ENCODE measurements around the gene ARHGAP32.
A peak's percentile ranks its signal among the peaks of the same experiment; 100 is the strongest.

Gene ARHGAP32

DNA sequence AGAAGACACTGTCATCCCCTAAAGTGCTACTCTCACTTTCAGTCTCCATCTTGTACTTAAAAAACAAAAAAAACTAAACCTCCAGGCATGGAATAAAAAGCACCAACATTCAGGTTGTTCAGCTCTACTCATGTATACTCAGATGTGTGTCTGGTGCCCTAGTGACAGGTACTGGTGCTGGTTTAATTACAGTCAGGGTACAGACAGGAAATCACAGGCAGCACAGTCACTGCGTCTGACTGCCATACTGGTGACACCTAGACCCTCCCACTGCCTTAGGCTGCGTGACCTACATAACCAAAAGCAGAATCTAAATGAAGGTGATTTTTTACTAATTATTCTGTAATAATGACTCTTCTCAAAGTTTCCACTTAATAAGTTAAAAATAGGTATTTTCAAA lies at the start of gene ARHGAP32:
ARHGAP32 (minus strand) TSS at position 176 of the 400 bp plus-strand sequence; CDS start at position 49, 127 bp downstream.
- DNase-seq = no peak

DNA sequence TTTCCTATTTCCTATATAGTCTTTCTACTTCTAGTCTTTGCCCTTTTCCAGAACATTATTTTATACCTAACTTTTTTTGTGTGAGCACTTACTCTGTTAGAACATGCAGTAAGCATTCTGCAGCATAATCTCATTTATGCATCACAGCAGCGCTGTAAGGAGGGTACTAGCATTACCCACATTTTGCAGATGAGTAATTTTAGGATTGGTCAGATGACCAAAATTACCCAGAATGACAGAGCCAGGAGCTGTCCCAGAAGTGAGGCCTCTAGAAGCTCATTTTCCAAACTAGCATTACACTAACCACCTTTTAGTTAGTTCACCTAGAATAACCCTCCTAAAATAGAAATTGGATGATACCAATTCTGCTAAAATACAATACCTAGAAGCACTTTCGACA lies 47.1 kb upstream of the ARHGAP32 start:
- no peak for DNase-seq

DNA sequence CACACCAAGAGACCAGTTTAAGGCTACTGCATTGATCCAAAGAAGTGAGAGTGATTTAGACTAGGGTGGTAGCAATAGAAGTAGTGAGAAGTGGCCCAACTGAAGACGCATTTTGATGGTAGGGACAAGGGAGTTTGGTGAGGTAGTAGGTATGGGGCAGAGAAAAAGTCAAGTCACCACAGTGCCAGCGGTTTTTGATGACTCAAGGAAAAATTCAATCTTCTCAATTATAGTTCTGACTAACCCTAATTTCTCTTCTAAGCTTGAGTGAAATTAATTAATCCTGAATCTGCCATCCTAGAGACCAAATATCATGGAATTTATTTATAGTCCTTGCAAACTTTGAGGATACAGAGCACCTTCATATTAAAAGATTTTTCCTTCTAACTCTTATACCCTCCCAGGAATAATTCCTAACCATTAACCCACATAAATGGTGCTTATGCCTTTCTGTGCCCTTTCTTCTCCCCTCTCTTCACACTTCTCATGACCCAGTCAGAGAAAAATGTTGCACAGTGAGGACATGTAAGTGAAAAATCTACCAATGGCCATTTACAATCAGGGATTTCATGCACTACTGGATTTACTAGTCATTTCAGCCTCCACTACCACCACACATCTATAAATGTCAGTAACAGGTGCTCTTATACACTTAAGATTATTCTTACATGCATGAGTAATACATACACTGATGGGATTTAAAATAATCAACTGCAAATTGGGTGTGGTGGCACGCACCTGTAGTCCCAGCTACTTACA lies 45.9 kb upstream of the ARHGAP32 start:
- no peak for DNase-seq

DNA sequence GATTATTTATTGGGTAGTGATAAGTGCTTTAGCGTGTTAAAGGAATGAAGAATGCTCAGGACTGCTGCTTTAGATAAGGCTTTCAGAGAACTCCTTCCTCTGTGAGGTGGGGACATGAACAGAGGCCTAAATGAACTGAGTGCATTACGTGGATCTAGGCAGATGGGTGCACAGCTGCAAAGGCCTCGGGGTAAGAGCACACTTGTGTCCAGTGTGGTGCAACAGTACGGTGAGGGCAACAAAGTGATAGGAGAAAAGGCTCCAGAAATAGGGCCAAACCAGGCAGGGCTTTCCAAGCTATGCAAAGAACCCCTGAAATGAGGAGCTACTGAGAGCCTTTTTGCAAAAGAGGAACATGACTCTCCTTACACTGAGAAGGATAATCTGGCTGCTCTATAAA lies 45.3 kb upstream of the ARHGAP32 start:
- no peak for DNase-seq

DNA sequence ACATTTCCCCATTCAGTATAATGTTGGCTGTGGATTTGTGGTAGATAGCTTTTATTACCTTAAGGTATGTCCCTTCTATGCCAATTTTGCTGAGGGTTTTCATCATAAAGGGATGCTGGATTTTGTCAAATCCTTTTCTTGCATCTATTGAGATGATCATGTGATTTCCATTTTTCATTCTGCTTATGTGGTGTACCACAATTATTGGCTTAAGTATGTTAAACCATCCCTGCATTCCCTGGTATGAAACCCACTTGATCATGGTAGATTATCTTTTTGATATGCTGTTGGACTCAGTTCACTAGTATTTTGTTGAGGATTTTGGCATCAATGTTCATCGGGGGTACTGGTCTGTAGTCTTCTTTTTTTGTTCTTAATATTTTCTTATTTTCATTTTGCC lies 44.7 kb upstream of the ARHGAP32 start:
- DNase-seq = no peak

DNA sequence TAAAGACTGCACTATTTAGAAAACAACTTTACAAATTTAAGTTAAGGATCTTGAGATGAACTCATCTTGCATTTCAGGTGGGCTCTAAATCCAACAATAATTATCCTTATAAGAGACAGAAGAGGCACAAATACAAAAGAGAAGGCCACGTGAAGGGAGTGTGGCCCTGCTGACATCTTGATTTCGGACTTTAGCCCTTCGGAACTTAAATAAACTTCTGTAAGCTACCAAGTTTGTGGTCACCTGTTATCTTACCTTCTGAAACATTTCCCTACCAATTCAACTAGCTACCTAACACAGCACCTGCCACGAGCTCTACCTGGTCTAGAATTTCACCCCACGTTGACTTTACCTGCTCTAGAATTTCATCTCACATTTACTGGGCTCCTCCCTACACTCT lies 42.9 kb upstream of the ARHGAP32 start:
- DNase-seq = no peak

DNA sequence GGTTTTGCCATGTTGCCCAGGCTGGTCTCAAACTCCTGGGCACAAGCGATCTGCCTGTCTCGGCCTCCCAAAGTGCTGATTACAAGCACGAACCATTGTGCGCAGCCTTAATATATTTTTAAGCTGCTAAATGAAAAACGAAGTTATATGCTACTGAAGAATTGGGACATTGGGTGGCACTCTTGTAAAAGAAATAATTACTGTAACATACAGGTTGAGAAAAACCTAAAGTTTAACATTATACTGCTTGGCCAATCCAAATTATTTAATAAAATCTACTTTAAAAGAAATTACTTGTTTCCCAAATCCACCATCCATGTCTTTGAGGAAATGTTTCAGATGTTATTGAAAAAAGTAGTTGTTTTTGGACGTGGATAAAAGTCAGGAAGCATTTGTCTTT lies 37.9 kb upstream of the ARHGAP32 start:
- DNase-seq = peak; percentile 5

DNA sequence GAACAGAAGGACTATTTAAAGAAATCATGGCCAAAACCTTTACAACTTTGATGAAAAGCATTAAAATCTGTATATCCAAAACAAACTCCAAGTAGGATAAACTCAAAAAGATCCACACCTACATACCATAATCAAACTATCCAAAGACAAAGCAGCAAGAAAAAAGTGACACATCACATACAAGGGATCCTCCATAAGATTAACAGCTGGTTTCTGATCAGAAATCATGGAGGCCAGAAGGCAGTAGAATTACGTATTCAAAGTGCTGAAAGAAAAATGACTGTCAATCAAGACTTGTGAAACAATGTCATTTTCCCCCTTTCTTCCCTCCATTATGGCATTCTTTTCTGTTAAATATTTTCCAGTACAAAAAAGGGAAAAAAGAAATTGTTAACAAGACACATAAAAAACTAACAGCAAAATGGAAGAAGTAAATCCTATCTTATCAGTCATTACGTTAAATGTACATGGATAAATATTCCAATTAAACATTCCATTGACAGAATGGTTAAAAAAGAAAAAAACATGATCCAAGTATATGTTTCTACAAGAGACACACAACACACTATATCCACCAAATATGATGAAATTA lies 34.2 kb upstream of the ARHGAP32 start:
- no peak for DNase-seq

DNA sequence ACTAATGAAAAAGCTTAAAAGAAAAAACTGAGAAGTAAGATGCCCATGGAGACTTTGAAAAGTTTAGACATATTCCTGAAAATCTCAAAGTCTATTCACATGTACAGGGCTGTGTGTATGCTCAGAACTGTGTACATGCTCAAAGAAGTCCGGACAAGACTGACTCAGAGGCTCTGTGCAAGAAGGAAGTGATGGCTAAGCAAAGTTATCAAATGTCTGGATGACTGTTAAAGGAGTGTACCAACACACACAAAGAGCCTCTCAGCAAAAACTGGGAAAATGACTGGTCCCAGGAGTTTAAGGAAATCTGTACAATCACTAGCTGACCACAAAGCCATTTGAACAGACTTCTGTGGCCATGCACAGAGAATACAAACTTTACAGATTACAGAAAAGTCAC lies 33.1 kb upstream of the ARHGAP32 start:
- DNase-seq = no peak

DNA sequence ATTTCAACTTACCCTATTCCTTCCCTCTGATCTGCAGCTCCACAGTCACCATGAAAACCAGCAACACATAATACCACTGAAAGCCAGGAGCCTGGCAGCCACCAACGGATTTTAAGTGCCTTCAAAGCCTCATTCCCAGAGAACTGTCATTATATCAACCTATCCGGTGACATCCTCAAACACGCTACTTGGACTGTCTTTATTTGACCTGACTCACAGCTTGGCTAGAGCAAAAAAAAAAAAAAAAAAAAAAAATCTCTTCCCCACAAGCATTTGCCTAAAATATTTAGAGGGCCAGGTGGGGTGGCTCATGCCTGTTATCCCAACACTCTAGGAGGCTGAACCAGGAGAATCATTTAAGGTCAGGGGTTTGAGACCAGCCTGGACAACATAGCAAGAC lies 32.4 kb upstream of the ARHGAP32 start:
- no peak for DNase-seq

DNA sequence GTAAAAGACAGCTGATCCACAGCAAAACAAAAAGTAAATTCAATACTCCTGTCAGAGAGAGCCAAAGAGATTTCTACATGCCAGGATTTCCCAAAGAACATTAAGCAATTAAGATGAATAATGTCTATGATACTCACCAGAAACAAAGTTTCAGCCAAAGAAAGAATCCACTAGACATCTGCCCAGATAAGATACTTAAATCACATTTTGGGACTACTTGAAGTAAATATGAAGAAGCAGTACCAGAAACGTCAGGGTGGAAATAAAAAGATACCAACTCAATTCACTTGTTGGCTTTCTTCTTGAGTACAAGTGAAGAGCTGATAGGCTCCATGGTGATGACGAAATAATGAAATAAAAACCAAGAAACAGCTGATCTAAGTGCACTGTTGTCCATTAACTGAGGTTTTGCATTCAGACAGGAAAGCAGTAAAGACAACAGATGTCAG lies 31.6 kb upstream of the ARHGAP32 start:
- DNase-seq = no peak

DNA sequence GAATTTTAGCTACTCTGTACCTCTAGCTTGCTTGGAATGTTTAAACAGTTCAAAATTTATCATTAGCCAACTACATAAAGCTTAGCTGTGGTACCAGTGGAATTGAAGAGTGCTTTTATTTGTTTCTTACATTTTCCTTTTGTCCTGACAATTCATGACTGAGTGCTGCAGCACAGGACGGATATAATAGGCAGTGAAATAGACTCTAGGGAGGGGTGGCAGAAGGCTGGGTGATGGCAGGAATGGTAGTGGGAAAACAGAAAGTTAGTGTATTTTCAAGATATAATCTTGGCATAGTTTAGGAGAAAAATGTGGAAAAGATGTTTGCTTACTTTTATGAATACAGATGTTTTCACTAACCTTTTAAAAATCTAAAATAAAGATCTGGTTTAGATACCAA lies 31.1 kb upstream of the ARHGAP32 start:
- DNase-seq = no peak

DNA sequence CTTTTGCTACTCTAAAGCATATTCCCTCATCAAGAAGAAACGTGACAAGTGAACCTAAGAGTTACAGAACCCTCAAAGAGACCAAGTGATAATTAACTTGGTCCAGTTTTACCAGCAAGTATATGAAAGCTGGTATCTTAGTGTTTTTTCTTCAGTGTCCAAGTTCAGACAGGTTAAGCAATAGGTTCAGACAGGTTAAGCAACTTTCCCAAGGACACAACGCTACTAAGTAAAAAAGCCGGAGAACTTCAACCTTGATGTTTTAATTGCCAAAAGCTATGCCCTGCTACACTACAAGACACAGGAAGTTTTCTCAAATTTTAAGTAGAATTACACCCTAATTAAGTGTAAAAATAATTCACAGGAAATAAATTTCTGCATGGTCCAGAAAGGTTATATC lies 30.0 kb upstream of the ARHGAP32 start:
- DNase-seq = no peak

DNA sequence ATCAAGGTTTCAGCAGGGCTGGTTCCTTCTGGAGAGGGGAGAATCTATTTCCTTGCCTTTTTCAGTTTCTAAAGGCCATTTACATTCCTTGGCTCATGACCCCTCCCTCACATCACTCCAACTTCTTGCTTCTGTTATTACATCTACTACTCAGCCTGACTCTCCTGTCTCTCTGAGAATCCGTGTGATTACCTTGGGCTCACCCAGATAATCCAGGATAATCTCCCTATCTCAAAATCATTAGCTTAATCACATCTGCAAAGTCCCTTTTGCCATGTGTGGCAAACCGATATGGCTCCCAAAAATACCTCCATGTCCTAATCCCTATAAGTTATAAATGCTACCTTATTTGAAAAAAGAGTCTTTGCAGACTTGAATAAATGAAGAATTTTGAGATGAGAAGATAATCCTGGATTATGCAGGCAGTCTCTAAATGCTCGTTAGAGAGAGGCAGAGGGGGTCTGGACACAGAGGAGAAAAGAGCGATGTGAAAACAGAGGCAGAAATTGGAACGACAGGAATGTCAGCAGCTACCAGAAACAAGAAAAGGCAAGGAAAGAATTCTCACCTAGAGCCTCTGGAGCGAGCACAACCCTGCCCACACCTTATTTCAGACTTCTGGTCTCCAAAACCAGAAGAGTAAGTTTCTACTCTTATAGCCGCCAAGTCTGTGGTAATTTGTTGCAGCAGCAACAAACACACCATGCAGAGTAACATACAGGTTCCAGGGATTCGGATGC lies 23.6 kb upstream of the ARHGAP32 start:
- DNase-seq = no peak

DNA sequence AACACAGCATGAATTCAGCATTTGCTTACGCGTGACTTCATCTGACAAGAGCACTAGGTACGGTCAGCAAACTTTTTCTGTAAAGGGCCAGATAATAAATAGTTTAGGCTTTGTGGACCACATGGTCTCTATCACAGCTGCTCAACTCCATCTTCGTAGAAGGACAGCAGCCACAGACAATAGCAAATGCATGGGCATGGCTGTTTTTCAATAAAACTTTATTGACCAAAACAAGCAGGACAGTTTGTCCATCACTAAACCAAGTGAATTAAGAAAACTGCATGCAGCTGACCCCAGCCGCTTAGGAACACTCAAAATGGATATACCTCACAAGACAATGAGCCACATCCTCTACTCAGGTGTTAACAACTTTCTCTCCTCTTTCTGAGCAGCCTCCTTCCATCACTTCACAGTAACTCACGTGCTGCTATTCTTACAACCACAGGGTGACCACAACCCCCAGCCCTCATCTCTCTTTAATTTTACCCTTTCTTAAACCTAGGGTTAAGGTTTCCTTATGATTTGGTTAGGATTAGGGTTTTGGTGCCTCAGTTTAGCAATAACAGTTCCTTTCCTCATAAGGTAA lies 22.7 kb upstream of the ARHGAP32 start:
- DNase-seq = no peak

DNA sequence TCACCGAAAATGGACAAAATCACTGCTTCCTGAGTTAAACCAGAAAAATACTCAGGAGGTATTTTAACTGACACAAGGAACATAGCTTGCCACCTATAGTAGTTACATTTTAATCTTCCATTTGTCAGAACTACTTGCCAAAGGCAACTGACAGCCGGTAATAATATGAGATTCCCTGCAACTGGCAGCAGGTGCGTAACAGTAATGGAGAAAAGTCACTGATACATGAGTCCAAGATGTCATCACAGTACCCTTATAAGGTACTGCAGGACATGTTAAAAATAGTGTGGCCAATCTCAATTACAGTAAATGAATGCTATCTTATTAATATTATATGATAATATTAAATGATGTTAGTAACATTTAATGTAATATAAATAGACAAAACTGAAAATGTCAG lies 21.1 kb upstream of the ARHGAP32 start:
- no peak for DNase-seq

DNA sequence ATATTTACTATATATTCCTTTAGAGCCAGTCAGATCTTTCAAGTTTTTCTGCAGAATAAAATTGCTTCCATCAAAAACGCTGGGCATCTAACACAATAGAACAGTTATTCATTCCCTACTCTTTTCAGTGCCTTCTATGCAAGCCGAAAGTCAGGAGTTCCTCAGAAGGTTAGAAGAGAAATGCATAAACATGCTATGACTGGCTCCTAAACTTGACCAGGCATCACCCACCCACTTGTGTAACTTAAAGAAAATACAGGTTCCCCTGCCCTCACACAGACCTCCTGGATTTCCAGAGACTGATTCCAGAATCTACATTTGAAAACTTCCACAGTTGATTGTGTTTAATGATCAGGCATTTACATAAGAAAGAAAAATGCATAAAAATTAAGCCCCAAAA lies 19.3 kb upstream of the ARHGAP32 start:
- DNase-seq = no peak

DNA sequence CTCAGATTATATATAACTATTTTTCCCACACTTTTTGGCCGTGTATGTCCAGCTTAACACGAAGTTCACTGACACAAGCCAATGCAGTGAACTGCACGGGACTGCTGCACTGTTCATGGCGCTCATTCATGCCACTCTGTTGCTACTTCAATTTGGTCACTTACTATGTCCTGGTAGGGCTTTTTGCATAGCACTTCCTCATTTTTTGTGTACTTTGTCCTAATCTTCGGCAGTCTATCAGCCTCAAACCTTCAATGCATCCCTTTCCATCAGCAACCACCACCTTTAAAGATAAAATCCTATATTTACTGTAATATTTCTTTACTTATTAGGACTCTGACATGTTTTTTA lies 18.7 kb upstream of the ARHGAP32 start:
- no peak for DNase-seq

DNA sequence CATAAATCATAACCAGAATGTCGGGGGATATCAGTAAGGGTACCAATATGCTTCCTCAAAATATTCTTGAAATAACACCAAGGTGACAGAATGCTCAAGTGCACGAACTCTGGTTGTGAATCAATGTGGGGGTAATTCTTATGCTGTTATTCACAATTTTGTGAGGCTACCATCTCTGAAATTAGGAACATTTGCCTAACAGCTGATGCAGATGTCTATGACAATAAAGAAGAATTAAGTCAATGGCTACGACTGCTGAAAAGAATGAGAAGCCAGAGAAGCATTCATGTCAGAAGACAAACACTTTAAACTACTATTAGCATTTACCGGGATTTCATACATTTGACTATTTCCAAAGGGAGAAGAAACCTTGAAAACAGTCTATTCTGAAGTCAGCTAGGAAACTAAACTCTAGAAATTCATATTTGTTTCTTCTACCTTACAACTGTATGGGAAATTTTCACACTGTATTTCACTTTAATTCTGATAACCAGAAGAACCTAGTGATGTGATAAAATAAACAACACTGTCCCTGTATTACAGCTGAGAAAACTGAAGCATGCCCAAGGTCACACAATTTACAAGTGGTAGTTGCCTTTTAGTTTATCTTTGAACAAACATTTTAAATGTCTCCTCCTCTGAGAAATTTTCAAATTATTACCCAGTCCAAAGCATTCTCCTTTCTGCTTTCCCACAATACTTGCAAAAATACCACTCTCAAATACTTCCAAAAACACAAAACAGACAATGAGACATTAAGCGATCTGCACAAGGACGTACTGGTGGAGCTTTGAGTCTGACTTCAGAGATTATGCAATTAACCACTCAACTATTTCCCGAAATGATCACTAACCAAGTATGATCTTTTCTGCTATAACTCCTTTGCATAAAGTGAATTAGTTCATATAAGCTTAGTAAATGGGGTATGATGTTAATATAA lies 18.0 kb upstream of the ARHGAP32 start:
- no peak for DNase-seq

DNA sequence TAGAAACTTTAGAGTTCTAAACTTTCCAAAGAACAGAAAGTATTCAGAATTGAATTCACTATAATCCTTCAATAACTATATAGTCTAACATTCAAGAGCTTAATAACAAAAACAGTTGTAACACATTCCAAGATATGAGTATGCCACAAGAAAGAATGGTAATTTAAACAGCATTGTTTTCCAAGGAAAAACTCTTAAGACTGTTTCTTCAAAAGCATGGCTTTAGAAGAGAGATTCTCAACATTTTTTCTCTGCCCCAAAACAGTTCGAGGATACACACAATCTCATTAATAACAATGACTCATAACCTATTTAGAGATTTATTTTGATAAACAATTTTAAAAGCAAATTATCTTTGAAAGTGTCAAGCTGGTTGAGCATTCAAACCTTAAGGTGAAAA lies 16.7 kb upstream of the ARHGAP32 start:
- no peak for DNase-seq

DNA sequence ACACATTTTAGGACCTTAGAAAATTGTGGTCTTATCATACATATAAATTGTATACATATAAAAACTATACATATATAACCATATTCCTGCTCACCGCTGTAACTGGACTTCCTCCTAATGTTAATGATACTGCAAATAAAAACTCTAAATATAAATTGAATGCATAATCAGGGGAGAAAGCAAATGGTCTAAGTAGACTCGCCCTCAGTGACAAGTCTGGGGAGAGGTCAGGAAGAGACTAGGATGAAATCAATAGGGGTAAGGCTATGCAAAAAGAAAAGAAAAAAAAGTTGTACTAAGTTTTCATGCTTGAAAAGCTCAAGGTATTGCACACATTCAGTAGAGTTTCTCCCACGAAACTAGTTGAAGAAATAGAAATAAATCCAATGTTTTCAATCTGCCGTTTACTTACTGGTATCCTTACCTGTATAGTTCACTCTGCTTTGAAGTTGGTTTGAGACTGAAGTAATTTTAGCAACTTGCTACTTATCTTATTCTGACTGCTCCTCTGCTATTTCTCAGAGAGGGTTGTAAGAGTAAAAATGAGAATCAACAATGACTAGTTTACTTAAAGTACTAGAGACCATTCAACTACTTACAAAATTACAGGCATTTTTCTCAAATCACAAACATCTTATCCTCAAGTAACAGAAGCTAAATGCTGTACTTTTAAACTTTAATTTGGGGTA lies 12.2 kb upstream of the ARHGAP32 start:
- no peak for DNase-seq

DNA sequence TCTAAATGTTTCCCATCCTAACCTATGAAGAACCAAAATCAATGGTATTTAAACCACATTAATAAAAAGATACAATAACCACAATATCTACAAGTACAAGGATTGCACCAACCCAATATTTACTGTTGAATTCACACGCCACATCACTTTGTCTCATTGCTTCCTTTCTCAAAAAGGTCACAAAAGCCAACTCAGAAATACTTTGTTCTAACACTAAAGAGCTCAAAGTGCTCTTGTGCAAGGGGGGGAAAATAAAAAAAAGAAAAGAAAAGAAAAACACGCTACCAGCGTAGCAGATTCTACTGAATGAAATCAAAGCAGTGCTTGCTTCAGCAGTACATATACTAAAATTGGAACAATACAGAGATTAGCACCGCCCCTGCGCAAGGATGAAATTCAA lies 10.5 kb upstream of the ARHGAP32 start:
- DNase-seq = no peak
